GM18508 (cell line): Measurements from ENCODE around the gene RRP36.

Source experiments
- ATAC-seq: cut with Tn5 transposase; IDR thresholded peaks from one replicate; pipeline ENCODE4 v1.9.1; 2021; ENCODE audit warnings: moderate number of reproducible peaks; ENCODE audit not compliant: insufficient read depth, unreplicated experiment

RRP36 gene

DNA sequence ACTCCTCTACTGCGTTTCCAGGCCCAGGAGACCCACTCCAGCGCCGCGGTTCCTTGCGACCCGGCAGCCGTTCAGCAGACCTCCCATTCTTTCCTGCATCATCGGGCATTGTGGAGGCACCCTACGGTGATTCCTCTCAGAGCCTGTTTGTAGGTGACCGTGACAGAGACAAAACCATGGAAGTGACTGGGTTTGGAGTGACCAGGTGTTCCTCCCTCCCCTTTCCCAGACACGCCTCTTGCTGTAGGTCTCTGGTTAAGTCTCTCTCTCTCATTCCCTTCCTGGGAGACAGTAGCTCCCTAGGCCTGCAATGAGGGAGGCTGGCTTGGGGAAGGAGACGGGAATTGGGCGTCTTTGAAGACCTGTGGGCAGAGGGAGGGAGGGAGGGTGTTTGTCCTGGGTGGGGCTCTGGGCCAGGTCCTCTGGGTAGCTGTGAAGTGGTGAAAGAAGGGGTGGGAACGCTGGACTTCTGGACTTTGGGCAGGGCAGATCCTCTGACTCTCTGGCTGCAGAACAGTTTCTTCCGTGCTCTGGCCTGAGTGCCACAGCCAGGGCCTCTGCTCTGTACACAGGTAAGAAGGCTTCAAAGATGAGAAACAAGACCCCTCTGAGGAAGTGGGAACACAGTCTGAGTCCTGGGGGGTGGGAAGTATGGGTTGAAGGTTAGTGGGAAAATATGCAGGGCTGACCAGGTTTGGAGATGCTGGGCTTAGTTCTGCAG is 38.8 kb downstream of the RRP36 start:
- ATAC-seq: no peak

DNA sequence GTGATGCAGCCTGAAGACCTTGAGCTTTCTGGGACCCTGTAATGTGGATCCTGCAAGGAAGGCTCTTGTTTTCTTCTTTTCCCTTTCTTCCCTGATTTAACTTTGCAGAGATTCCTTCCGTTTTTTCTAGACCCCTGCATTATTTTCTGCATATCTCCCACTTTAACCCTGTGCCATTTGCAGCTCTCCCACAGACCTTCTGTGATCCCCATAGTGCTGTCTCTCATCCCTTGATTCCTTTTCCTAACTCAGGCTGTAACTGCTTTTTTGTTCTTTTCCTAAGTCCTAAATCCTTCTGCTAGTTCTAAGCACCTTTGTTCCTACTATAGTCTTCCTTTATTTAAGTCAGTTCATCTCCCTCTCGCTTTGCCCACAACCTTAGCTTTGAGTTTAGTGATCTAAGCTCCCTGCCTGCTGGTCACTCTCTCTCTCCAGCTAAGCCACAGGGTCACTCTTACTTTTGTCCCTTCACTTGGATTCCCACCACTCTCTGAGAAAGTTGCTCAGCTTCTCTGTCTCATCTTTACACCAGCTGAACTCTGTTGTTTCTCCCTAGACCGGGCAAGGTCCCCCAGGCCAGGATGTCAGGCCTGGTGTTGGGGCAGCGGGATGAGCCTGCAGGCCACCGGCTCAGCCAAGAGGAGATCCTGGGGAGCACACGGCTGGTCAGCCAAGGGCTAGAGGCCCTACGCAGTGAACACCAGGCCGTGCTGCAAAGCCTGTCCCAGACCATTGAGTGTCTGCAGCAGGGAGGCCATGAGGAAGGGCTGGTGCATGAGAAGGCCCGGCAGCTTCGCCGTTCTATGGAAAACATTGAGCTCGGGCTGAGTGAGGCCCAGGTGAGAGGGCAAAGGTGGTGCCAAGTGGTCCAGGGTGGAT is 39.6 kb downstream of the RRP36 start:
- no peak for ATAC-seq

DNA sequence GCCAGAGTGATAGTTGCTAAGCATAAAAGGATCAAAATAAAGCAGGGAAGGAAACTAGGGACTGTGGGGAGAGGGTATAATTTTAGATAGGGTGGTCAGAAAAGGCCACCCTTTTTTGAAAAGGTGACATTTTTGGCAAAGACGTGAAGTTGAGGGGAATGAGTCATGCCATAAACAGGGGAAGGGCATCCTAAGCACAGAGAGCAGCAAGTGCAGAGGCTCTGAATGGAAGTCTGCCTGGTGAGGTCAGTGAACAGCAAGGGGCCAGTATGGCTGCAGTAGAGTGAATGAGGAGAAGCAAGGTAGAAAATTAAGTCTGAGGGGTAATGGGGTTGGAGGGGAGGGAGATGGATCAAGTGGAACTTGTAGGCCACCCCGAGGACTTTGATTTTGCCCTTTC is 40.4 kb downstream of the RRP36 start:
- ATAC-seq: no peak

DNA sequence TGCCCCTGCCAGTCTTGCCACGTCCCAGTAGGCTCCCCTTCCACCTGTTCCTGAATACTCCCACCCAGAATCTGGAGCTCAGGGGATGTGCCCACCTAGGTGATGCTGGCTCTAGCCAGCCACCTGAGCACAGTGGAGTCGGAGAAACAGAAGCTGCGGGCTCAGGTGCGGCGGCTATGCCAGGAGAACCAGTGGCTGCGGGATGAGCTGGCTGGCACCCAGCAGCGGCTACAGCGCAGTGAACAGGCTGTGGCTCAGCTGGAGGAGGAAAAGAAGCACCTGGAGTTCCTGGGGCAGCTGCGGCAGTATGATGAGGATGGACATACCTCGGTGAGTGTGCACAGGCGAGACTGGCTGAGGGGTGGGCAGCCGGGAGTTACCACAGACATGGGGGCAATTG is 41.4 kb downstream of the RRP36 start:
- ATAC-seq: no peak

DNA sequence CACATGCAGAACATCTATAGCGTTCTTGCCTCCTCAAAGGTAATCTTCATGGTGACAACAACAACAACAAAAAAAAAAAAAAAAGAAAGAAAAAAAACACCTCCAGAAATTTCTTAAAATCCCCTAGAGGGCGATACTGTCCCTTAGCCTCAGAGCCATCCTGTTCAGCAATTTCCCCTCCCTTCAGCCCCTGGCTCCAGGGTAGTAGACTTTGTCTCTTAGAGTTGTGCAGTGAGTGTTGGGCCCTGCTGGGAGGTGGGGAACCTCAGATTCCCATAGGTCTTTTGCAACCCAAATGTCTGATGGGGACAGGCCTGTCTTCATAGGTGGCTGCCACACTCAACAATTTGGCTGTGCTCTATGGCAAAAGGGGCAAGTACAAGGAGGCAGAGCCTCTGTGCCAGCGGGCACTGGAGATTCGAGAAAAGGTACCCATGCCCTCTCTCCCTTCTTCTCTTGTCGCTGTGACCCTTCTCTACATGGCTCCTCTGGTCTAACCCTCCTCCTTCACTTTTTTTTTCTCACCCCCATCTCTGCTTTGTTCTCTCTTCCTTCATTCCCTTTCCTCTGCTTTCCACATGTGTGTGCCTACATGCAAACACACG is 48.7 kb downstream of the RRP36 start:
- no peak for ATAC-seq

DNA sequence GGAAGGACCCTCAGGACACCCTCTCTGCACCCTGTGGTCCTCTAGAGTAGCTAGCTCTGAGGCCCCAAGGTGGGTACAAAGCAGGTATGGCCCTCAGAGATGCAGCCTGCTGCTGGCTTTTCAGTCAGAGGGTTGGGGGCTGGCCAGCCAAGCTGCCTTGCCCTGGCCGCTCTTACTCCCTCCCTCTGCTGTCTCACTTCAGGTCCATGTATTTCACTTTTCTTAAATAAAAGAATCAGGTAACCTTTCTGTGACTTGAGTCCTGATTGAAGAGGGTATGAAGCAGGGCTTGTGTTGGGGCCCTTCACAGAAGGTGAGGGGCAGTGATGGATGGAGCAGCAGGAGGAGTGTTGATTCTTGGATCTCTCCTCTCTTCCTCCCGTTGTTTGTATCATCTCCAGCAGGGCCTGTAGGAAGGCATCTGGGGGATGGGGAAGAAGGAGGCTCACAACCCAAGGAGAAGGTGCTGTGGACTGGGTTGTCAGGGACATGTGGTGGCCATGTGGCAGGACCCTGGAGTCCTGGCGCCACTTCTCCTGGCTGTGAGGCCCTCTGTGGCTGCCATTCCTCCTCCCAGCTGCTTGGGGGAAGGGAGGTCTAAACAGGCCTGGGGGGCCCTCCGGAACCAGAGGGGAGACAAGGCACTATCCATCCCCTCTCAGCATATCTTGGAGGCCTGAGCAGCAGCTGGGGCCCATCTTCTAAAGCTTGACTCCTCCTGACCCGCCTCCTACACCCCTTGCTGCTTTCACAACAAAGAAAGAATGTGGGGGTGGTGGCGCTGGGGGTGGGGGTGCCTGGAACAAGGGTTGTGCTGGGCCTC is 53.6 kb downstream of the RRP36 start:
- no peak for ATAC-seq

DNA sequence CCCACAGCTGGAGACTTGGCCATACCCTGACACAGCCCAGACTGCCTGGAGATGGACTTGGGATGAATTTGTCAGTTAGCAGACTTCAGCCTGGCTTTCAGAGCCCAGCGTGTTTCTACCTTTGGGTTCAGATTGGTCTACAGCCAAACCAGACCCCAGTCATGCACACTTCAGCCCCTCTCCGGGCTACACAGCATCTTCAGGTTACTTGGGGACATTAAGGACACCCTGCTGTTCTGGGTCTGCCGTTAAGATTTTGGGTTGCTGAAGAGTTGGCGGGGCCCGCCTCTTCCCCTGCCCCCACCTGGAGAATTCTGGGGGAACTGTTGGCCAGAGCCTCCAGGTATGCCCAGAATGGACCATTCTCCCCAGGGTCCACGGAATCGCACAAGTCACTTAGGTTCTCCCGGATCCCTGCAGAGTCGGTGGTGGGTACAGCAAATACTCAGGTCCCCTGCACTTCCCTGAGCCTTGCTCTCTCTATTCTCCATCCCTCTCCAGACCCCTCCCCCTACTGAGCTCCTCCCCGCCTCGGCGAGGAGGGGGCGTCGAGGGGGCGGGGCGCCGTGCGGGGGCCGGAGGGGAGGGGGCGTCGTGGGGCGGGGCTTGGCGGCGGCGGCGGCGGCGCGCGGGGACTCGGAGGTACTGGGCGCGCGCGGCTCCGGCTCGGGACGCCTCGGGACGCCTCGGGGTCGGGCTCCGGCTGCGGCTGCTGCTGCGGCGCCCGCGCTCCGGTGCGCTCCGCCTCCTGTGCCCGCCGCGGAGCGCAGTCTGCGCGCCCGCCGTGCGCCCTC is 54.4 kb downstream of the RRP36 start, which contains the start of gene PTK7:
Gene PTK7 (plus strand): TSS at position 645 of the 794 bp plus-strand sequence. CDS start 175 bp downstream, outside the sequence.
- no peak for ATAC-seq

DNA sequence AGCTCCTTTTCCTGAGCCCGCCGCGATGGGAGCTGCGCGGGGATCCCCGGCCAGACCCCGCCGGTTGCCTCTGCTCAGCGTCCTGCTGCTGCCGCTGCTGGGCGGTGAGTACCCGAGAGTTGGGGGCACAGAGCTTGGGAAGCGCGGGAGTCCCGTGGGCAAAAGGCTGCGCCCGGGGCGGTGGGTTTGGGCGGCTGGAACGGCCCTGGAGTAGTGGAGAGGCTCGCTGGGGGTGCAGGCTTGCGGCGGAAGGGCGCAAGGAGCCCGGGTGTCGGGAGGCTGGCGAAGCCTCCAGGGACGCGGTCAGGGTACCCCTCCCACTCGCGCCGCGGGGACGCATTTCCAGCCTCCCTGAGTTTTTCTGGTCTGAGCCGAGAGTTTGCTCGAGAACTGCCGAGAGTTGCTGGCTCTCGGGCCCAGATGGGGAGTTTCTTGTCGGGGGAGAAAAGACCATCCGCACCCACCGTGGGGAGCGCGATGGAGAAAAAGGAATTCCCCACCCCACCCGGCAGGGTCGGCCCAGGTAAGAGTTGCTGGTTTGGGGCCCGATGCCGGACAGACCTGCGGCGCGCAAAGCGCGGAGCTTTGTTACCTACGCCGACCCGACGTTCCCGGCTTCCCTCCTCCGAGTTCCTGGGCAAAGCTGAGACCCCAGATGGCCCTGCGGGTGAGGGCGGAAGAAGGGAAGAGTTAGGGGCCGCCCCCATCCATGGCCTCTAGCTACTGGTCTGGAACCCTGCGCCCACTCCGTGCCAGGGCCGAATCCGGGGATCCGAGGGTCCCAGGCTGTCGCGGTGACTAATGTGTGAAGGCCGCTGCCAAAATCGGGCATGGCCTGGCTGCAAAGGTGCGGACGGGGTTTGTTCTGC is 55.3 kb downstream of the RRP36 start:
- no peak for ATAC-seq

DNA sequence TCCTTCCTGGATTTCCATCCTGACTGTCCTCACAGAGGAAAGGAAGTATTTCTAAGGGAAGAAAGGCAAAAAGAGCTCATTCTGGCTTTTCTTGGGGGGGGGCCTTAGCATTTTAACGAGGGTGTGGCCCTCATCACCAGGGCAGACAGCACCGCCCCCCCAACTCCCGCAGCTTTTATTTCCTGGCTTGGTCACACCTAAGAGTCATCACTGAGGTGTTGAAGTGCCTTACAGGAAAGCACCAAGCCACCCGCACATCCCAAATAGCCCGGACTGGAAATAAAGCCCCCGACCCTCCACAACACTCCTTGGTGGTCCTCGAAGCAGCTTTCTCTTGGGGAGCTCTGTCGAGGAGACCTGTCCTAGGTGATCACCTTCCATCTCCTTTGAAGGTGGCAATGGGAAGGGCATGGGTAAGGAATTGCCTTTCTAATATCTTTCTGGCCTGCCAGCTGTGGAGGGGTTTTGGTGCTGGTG is 55.9 kb downstream of the RRP36 start:
- ATAC-seq: no peak

DNA sequence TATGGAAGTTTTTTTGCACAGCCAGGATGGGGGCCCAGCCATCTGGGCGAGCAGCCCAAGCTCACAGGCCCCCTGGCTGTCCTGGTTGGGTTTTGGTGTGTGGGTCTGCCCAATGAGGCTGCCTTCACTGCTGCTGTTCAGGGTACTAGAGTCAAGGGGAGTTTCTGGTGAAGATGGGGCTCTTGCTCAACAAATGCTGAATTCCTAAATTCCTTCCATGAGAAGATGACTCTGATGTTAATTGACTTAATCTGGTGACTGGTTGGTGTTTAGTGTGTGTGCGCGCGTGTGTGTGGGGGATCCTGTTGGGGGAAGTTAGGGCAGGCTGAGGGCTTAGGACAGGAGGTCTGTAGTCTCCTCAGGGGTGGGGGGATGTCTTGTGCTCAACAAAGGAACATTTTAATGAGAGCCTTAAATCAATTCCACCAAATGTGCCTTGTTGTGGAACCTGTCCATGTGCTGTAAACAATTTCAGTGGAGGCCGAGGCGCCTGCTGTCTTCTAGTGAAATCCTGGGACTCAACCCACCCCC is 56.6 kb downstream of the RRP36 start:
- no peak for ATAC-seq

DNA sequence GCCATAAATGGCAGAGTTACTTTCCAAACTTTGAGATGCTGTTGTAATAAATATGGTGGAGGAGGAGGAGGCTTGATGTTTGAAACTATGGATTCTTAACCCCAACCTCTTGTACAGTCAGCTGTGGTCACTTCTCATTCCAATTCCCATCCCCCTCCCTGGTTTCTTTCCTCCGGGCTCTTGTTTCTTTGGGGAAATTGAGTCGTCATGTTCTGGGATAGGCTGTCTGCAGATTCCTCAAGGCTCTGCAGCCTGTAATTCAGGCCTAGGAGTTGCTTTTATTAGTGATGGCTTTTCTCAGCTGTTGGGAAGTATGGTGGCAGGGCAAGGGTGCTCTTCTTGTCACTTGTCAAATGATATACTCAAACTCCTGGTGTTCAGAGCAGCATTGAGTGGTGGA is 57.3 kb downstream of the RRP36 start:
- ATAC-seq: no peak
